GM12878 (cell line): Measurements from ENCODE around the gene ZNF771. TPM values are rescaled to one million over a fixed set of nuclear protein-coding genes. Genes with fewer than 3 reads are reported as not detected.

ENCODE experiments used
- BMI1 ChIP-seq: fragments of 450-650 bp; IDR thresholded peaks from 2 replicates; pipeline ENCODE4 v1.6.1; 2016; ENCODE audit warnings: mild to moderate bottlenecking, moderate library complexity, borderline replicate concordance
- CBX5 ChIP-seq: sonication (generic); IDR thresholded peaks from 2 replicates; pipeline ENCODE4 v1.6.1; 2016; ENCODE audit warnings: low read depth, moderate library complexity, mild to moderate bottlenecking, inconsistent platforms
- HDAC2 ChIP-seq: fragments of 200-600 bp; sonication (generic); IDR thresholded peaks from 2 replicates; pipeline ENCODE4 v1.6.1; 2017
- MEF2B ChIP-seq: fragments of 450-650 bp; IDR thresholded peaks from 2 replicates; pipeline ENCODE4 v1.6.1; 2018; ENCODE audit warnings: mild to moderate bottlenecking, moderate library complexity; ENCODE audit not compliant: partially characterized antibody, poor library complexity, severe bottlenecking
- NR2C1 ChIP-seq: fragments of 450-650 bp; IDR thresholded peaks from 2 replicates; pipeline ENCODE4 v1.6.1; 2017; ENCODE audit warnings: antibody characterized with exemption, mild to moderate bottlenecking, moderate library complexity
- RUNX3 ChIP-seq: IDR thresholded peaks from 2 replicates; pipeline ENCODE4 v1.6.1; 2012; ENCODE audit warnings: low read length, inconsistent platforms
- YY1 ChIP-seq: IDR thresholded peaks from 2 replicates; pipeline ENCODE4 v1.6.1; 2011; ENCODE audit warnings: low read depth, mild to moderate bottlenecking, low read length
- ZNF217 ChIP-seq: fragments of 450-650 bp; IDR thresholded peaks from 2 replicates; pipeline ENCODE4 v1.6.1; 2017; ENCODE audit warnings: antibody characterized with exemption, mild to moderate bottlenecking
- polyA plus RNA-seq, 11 experiments: library from polyadenylated mRNA; depleted of rRNA in 4 of 11; unstranded in 6 of 11; stranded (reverse) in 5 of 11; fragments of >200 nt; fragmentation: Nextera tagmentation in 4 of 11; fragmentation: Illumina TruSeq in 1 of 11; extraction: Ambion mirVana in 4 of 11; extraction: Trizol in 1 of 11; gene quantifications; 1 replicate in 1 of 11; 2 replicates in 10 of 11; pipeline versions ENCODE4 v1.2.1 to v1.2.3, GENCODE V29; 2011 to 2016; ENCODE audit warnings: inconsistent platforms in 2 of 11, missing spikeins in 2 of 11, low read depth in 1 of 11
- total RNA-seq, 4 experiments: library from RNA; depleted of rRNA in 3 of 4; stranded (reverse); fragments of >200 nt in 3 of 4; fragmentation: Illumina TruSeq in 1 of 4; extraction: Trizol in 1 of 4; gene quantifications; 2 replicates each; pipeline versions ENCODE4 v1.2.1 to v1.2.3, GENCODE V29; 2013 to 2021
- TF ChIP-seq, protein P1 (sequence below): fragments of 450-650 bp; IDR thresholded peaks from 2 replicates; pipeline ENCODE4 v1.6.1; 2017; ENCODE audit warnings: mild to moderate bottlenecking, moderate library complexity
- TF ChIP-seq, protein P2 (sequence below): IDR thresholded peaks from 2 replicates; pipeline ENCODE4 v1.6.1; 2011; ENCODE audit warnings: borderline replicate concordance, low read depth, mild to moderate bottlenecking, moderate library complexity, mixed read lengths, low read length; ENCODE audit not compliant: insufficient read depth; ENCODE audit errors: extremely low read length
- TF ChIP-seq, protein P3 (sequence below): fragments of 450-650 bp; IDR thresholded peaks from 2 replicates; pipeline ENCODE4 v1.6.1; 2017; ENCODE audit warnings: mild to moderate bottlenecking
- TF ChIP-seq, protein P4 (sequence below), 3 experiments: IDR thresholded peaks in 2 of 3; conservative IDR thresholded peaks in 1 of 3; 2 replicates each; pipeline ENCODE4 v1.5.1; 2011; ENCODE audit warnings: low read depth in 3 of 3, low read length in 3 of 3, mild to moderate bottlenecking in 3 of 3, control low read depth in 2 of 3, moderate library complexity in 2 of 3, inconsistent platforms in 1 of 3, mixed read lengths in 1 of 3; ENCODE audit not compliant: control insufficient read depth in 2 of 3, insufficient read depth in 1 of 3; ENCODE audit errors: extremely low read depth in 1 of 3

The ZNF771 gene
- total and polyA plus RNA-seq, 10 of the 15 experiments (the other 5 are each of a cell fraction or from before 2014, with no cell fraction given): 0.98 to 7.6 (median 3.7) TPM

DNA sequence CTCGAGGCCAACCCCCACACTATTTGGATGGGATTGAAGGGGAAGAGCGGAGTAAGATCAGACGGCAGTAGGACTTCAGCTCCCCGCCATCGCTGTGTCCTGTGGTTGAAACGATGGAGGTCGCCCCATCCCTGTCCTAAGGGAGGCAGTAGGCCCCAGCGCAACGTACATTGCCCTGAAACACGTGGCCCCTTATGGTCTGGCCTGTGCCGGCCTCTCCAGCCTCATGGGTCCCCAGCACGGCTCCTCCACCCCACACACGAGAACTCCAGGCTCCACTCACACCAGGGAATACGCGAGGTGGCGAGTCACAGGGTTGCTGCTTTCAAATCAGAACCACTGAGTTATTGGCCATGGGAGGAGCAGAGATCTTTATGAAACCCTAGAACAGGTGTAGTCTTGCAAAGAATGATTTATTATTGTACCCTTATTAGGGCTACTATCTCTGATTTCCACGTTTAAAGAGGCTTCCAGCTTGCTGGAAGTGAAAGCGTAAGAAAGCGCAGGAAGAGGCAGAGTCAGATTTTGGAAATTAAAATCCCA is 23.1 kb downstream of the ZNF771 start (continued):
- TF ChIP-seq CBX5 (peak; percentile 51; the same call in 1 of the 2 replicates), MEF2B (peak; percentile 41), BMI1 (no peak), YY1 (peak; percentile 56; the same call in 1 of the 2 replicates), ZNF217 (peak; percentile 28; the same call in 1 of the 2 replicates), HDAC2 (0 out of 2 replicates have a peak, but pooled peaks have one; percentile 34), NR2C1 (no peak), RUNX3 (peak; percentile 51; the same call in 1 of the 2 replicates)
- TF ChIP-seq, protein P1, sequence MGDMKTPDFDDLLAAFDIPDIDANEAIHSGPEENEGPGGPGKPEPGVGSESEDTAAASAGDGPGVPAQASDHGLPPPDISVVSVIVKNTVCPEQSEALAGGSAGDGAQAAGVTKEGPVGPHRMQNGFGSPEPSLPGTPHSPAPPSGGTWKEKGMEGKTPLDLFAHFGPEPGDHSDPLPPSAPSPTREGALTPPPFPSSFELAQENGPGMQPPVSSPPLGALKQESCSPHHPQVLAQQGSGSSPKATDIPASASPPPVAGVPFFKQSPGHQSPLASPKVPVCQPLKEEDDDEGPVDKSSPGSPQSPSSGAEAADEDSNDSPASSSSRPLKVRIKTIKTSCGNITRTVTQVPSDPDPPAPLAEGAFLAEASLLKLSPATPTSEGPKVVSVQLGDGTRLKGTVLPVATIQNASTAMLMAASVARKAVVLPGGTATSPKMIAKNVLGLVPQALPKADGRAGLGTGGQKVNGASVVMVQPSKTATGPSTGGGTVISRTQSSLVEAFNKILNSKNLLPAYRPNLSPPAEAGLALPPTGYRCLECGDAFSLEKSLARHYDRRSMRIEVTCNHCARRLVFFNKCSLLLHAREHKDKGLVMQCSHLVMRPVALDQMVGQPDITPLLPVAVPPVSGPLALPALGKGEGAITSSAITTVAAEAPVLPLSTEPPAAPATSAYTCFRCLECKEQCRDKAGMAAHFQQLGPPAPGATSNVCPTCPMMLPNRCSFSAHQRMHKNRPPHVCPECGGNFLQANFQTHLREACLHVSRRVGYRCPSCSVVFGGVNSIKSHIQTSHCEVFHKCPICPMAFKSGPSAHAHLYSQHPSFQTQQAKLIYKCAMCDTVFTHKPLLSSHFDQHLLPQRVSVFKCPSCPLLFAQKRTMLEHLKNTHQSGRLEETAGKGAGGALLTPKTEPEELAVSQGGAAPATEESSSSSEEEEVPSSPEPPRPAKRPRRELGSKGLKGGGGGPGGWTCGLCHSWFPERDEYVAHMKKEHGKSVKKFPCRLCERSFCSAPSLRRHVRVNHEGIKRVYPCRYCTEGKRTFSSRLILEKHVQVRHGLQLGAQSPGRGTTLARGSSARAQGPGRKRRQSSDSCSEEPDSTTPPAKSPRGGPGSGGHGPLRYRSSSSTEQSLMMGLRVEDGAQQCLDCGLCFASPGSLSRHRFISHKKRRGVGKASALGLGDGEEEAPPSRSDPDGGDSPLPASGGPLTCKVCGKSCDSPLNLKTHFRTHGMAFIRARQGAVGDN: peak; percentile 97
- TF ChIP-seq, protein P2, sequence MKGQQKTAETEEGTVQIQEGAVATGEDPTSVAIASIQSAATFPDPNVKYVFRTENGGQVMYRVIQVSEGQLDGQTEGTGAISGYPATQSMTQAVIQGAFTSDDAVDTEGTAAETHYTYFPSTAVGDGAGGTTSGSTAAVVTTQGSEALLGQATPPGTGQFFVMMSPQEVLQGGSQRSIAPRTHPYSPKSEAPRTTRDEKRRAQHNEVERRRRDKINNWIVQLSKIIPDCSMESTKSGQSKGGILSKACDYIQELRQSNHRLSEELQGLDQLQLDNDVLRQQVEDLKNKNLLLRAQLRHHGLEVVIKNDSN: peak; percentile 67
- TF ChIP-seq, protein P3, sequence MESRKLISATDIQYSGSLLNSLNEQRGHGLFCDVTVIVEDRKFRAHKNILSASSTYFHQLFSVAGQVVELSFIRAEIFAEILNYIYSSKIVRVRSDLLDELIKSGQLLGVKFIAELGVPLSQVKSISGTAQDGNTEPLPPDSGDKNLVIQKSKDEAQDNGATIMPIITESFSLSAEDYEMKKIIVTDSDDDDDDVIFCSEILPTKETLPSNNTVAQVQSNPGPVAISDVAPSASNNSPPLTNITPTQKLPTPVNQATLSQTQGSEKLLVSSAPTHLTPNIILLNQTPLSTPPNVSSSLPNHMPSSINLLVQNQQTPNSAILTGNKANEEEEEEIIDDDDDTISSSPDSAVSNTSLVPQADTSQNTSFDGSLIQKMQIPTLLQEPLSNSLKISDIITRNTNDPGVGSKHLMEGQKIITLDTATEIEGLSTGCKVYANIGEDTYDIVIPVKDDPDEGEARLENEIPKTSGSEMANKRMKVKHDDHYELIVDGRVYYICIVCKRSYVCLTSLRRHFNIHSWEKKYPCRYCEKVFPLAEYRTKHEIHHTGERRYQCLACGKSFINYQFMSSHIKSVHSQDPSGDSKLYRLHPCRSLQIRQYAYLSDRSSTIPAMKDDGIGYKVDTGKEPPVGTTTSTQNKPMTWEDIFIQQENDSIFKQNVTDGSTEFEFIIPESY: peak; percentile 92
- TF ChIP-seq, protein P4, sequence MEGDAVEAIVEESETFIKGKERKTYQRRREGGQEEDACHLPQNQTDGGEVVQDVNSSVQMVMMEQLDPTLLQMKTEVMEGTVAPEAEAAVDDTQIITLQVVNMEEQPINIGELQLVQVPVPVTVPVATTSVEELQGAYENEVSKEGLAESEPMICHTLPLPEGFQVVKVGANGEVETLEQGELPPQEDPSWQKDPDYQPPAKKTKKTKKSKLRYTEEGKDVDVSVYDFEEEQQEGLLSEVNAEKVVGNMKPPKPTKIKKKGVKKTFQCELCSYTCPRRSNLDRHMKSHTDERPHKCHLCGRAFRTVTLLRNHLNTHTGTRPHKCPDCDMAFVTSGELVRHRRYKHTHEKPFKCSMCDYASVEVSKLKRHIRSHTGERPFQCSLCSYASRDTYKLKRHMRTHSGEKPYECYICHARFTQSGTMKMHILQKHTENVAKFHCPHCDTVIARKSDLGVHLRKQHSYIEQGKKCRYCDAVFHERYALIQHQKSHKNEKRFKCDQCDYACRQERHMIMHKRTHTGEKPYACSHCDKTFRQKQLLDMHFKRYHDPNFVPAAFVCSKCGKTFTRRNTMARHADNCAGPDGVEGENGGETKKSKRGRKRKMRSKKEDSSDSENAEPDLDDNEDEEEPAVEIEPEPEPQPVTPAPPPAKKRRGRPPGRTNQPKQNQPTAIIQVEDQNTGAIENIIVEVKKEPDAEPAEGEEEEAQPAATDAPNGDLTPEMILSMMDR (IDR thresholded peaks at IDR 0.05 in 2 of 3, conservative IDR thresholded peaks at IDR 0.05 in 1 of 3; ENCODE audit: control insufficient read depth in 2 of 3, extremely low read depth in 1 of 3, insufficient read depth in 1 of 3, low read depth in 3 of 3, low read length in 3 of 3): peak in 1 of 3 experiments; percentile 22; a peak in 1 of 6 replicates
